ENCODE data around the gene ZNF664. TPM values are rescaled to one million over a fixed set of nuclear protein-coding genes. Genes with fewer than 3 reads are reported as not detected.

Gene ZNF664
- total RNA-seq, 1 donor from 2014 or later = 67.6 TPM

DNA sequence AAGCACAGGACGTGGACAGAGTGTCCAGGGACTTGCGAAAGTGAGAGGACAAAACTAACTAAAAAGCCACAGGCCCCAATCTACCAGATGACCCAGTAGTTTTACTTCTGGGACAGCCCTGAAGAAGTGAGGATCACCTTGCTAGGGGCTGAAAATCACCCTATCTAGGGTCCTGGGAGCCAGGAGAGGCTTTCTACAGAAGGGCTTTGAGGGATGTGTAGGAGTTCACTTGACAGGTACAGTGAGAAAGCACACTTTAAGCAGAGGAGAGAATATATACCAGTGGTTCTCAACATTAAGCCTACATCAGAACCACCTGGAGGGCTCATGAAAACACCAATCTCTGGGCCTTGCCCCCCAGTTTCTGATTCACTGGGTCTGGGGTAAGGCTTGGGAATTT, 60.8 kb downstream of the ZNF664 start:
- H3K4me1 ChIP-seq (ENCODE audit: insufficient read depth, low read length) = peaks cover 29% of the 10 kb centered on the region
- H3K27ac Mint-ChIP-seq (ENCODE audit: unreplicated experiment) = no peak overlapping the region
- H3K9me3 Mint-ChIP-seq (ENCODE audit: unreplicated experiment) = no peaks in the 10 kb centered on the region
- H3K4me3 Mint-ChIP-seq (ENCODE audit: unreplicated experiment) = no peak overlapping the region
- peaks cover 39% of the 10 kb centered on the region for H3K4me1 Mint-ChIP-seq (ENCODE audit: low read depth, unreplicated experiment)
- H3K79me2 ChIP-seq (ENCODE audit: insufficient read depth, low read length) = no peaks in the 10 kb centered on the region
- TF ChIP-seq EZH2 (IDR thresholded peaks at IDR 0.05; ENCODE audit: insufficient read depth, low read length) = no peak
- TF ChIP-seq CTCF (IDR thresholded peaks at IDR 0.05; ENCODE audit: insufficient read depth, low read depth, low read length) = no peak
- DNase-seq (ENCODE audit: low read depth) = no peak
- H2AFZ ChIP-seq (ENCODE audit: low read depth, low read length) = no peak overlapping the region
- no peaks in the 10 kb centered on the region for H3K36me3 ChIP-seq (ENCODE audit: insufficient read depth, low read length)
- FAIRE-seq = no peak
- no peaks in the 10 kb centered on the region for H4K20me1 ChIP-seq (ENCODE audit: insufficient read depth, low read length)
- no peak overlapping the region for H3K27ac ChIP-seq (ENCODE audit: low read depth, low read length)
- H3K9me3 ChIP-seq (ENCODE audit: insufficient read depth, low read depth, low read length) = no peaks in the 10 kb centered on the region
- no peaks in the 10 kb centered on the region for H3K27me3 ChIP-seq (ENCODE audit: insufficient read depth, low read length)
- no peak overlapping the region for H3K9ac ChIP-seq (ENCODE audit: low read length)
- H3K4me2 ChIP-seq (ENCODE audit: low read length) = no peak overlapping the region
- H3K36me3 Mint-ChIP-seq (ENCODE audit: low read depth, unreplicated experiment) = no peaks in the 10 kb centered on the region
- H3K27me3 Mint-ChIP-seq (ENCODE audit: low read depth, unreplicated experiment) = no peaks in the 10 kb centered on the region
- H3K4me3 ChIP-seq (ENCODE audit: insufficient read depth, low read depth, low read length) = no peak overlapping the region

DNA sequence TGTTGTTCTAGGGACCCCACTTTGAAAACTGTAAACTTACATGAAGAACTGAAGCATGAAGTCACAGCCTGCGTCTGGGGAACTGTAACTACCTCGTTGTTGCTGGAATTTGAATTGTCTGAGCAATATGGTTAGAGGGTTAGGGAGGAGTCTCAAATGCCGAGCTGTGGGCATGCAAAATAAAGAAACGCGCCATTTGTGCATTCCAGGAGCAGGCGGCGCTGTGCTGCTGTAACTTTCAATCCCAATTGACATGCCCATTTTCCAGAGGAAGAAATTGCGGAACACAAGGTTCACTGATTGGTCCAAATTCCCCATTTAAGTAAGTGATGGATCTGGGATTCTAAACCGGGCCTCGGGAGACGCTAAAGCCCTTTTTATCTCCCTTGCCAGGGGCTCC, 61.3 kb downstream of the ZNF664 start:
- Histone ChIP-seq H2AFZ (ENCODE audit: low read depth, low read length) (no peak overlapping the region), H3K27ac (ENCODE audit: low read depth, low read length) (no peak overlapping the region), H4K20me1 (ENCODE audit: insufficient read depth, low read length) (no peaks in the 10 kb centered on the region), H3K36me3 (ENCODE audit: insufficient read depth, low read length) (no peaks in the 10 kb centered on the region), H3K9ac (ENCODE audit: low read length) (no peak overlapping the region), H3K4me3 (ENCODE audit: insufficient read depth, low read depth, low read length) (no peak overlapping the region), H3K27me3 (ENCODE audit: insufficient read depth, low read length) (no peaks in the 10 kb centered on the region), H3K9me3 (ENCODE audit: insufficient read depth, low read depth, low read length) (no peaks in the 10 kb centered on the region), H3K4me1 (ENCODE audit: insufficient read depth, low read length) (peaks cover 33% of the 10 kb centered on the region), H3K79me2 (ENCODE audit: insufficient read depth, low read length) (no peaks in the 10 kb centered on the region), H3K4me2 (ENCODE audit: low read length) (no peak overlapping the region)
- Mint-ChIP-seq H3K27ac (ENCODE audit: unreplicated experiment) (no peak overlapping the region), H3K4me1 (ENCODE audit: low read depth, unreplicated experiment) (peaks cover 42% of the 10 kb centered on the region), H3K27me3 (ENCODE audit: low read depth, unreplicated experiment) (no peaks in the 10 kb centered on the region), H3K4me3 (ENCODE audit: unreplicated experiment) (no peak overlapping the region), H3K9me3 (ENCODE audit: unreplicated experiment) (no peaks in the 10 kb centered on the region), H3K36me3 (ENCODE audit: low read depth, unreplicated experiment) (no peaks in the 10 kb centered on the region)
- no peak for TF ChIP-seq CTCF (IDR thresholded peaks at IDR 0.05; ENCODE audit: insufficient read depth, low read depth, low read length)
- FAIRE-seq = no peak
- no peak for DNase-seq (ENCODE audit: low read depth)

DNA sequence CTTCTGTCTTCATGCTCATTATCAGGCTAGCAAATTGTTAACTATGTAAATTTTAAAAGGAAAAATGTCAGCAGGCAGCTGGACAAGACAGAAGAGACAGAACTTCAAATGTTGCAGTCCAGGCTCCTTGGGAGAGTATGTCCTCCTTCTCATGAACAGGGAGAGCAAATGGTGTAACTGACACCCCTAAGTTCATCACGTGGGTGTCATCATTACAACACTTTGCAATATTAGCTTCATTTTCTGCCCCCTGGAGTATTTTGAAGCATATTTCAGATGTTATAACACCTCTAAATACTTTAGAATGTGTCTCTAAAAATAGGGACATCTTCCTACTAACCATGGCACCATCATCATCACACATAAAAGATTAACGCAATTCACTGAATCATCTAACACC, 62.1 kb downstream of the ZNF664 start:
- no peak overlapping the region for H3K4me3 ChIP-seq (ENCODE audit: insufficient read depth, low read depth, low read length)
- Mint-ChIP-seq H3K9me3 (ENCODE audit: unreplicated experiment) (no peaks in the 10 kb centered on the region), H3K27me3 (ENCODE audit: low read depth, unreplicated experiment) (no peaks in the 10 kb centered on the region), H3K36me3 (ENCODE audit: low read depth, unreplicated experiment) (no peaks in the 10 kb centered on the region), H3K27ac (ENCODE audit: unreplicated experiment) (no peak overlapping the region), H3K4me1 (ENCODE audit: low read depth, unreplicated experiment) (peaks cover 41% of the 10 kb centered on the region), H3K4me3 (ENCODE audit: unreplicated experiment) (no peak overlapping the region)
- no peak for DNase-seq (ENCODE audit: low read depth)
- H3K4me2 ChIP-seq (ENCODE audit: low read length) = no peak overlapping the region
- no peak overlapping the region for H2AFZ ChIP-seq (ENCODE audit: low read depth, low read length)
- no peaks in the 10 kb centered on the region for H3K27me3 ChIP-seq (ENCODE audit: insufficient read depth, low read length)
- no peaks in the 10 kb centered on the region for H3K9me3 ChIP-seq (ENCODE audit: insufficient read depth, low read depth, low read length)
- H4K20me1 ChIP-seq (ENCODE audit: insufficient read depth, low read length) = no peaks in the 10 kb centered on the region
- no peaks in the 10 kb centered on the region for H3K36me3 ChIP-seq (ENCODE audit: insufficient read depth, low read length)
- H3K4me1 ChIP-seq (ENCODE audit: insufficient read depth, low read length) = peaks cover 28% of the 10 kb centered on the region
- no peaks in the 10 kb centered on the region for H3K79me2 ChIP-seq (ENCODE audit: insufficient read depth, low read length)
- TF ChIP-seq CTCF (IDR thresholded peaks at IDR 0.05; ENCODE audit: insufficient read depth, low read depth, low read length) (no peak), EZH2 (IDR thresholded peaks at IDR 0.05; ENCODE audit: insufficient read depth, low read length) (no peak)
- FAIRE-seq = no peak
- H3K27ac ChIP-seq (ENCODE audit: low read depth, low read length) = no peak overlapping the region
- no peak overlapping the region for H3K9ac ChIP-seq (ENCODE audit: low read length)

Data from astrocyte (in vitro differentiated cells and primary cell).